IMR-90 (cell line): Measurements from ENCODE around the gene CES2. TPM values are rescaled to one million over a fixed set of nuclear protein-coding genes. Genes with fewer than 3 reads are reported as not detected.

Source experiments
- ATAC-seq: fragments of 200-7000 bp; cut with Tn5 transposase; 2 replicates; pipeline ENCODE4 v1.9.1; 2020; ENCODE audit warnings: low read depth, mild to moderate bottlenecking, moderate library complexity
- BruUV-seq: library from RNA; stranded (reverse); fragments of 400-500 nt; replicated peaks from 2 replicates; lab custom pipeline; 2021; lab: Mats Ljungman, UMichigan
- CTCF ChIA-PET: fragments of 300-600 bp; formaldehyde crosslinking; extraction: SDS; loops from one replicate; lab custom pipeline; 2021; ENCODE audit warnings: antibody characterized with exemption; lab: Yijun Ruan, JAX
- POLR2A ChIA-PET: fragments of 300-600 bp; sonication (Branson Sonifier 250); formaldehyde crosslinking; loops from one replicate; lab custom pipeline; 2022; ENCODE audit warnings: antibody characterized with exemption; ENCODE audit not compliant: unreplicated experiment; lab: Charles Lee
- DNase-seq: peaks from one replicate; pipeline ENCODE4 v3.0.0; 2013
- H2AFZ ChIP-seq: replicated peaks from 2 replicates; pipeline ENCODE3; 2013; ENCODE audit warnings: low read length, mild to moderate bottlenecking; ENCODE audit not compliant: poor library complexity
- H2AK5ac ChIP-seq: 2 replicates; pipeline ENCODE4 v1.6.1; 2013; ENCODE audit warnings: low read depth, low read length, inconsistent platforms
- H2AK9ac ChIP-seq: replicated peaks from 2 replicates; pipeline ENCODE3; 2013; ENCODE audit warnings: mild to moderate bottlenecking, low read depth, low read length, moderate library complexity; ENCODE audit not compliant: poor library complexity
- H2BK120ac ChIP-seq: 2 replicates; pipeline ENCODE4 v1.6.1; 2013; ENCODE audit warnings: low read depth, low read length, inconsistent platforms
- H2BK15ac ChIP-seq: 3 replicates; pipeline ENCODE4 v1.6.1; 2013; ENCODE audit warnings: low read depth, low read length, inconsistent platforms
- H2BK20ac ChIP-seq: 2 replicates; pipeline ENCODE4 v1.6.1; 2013; ENCODE audit warnings: low read depth, mild to moderate bottlenecking, inconsistent platforms, low read length, moderate library complexity
- H2BK5ac ChIP-seq: 2 replicates; pipeline ENCODE4 v1.6.1; 2013; ENCODE audit warnings: mild to moderate bottlenecking, low read depth, low read length, inconsistent platforms; ENCODE audit not compliant: poor library complexity, severe bottlenecking
- H3K14ac ChIP-seq: replicated peaks from 2 replicates; pipeline ENCODE4 v1.6.1; 2013; ENCODE audit warnings: low read depth, low read length, inconsistent platforms
- H3K18ac ChIP-seq: 2 replicates; pipeline ENCODE4 v1.6.1; 2013; ENCODE audit warnings: low read depth, low read length, control low read depth
- H3K23ac ChIP-seq: 2 replicates; pipeline ENCODE4 v1.6.1; 2013; ENCODE audit warnings: low read depth, low read length, inconsistent platforms
- H3K27ac ChIP-seq: 2 replicates; pipeline ENCODE4 v1.5.1; 2013; ENCODE audit warnings: mild to moderate bottlenecking, control low read depth, low read length; ENCODE audit not compliant: insufficient read depth
- H3K27me3 ChIP-seq: 2 replicates; pipeline ENCODE4 v1.6.1; 2013; ENCODE audit warnings: low read length; ENCODE audit not compliant: control insufficient read depth, insufficient read depth
- H3K36me3 ChIP-seq: 2 replicates; pipeline ENCODE4 v1.6.1; 2013; ENCODE audit warnings: low read length, mixed read lengths; ENCODE audit not compliant: control insufficient read depth, insufficient read depth
- H3K4ac ChIP-seq: 2 replicates; pipeline ENCODE4 v1.6.1; 2013; ENCODE audit warnings: low read depth, low read length, inconsistent platforms
- H3K4me1 ChIP-seq: 2 replicates; pipeline ENCODE4 v1.6.1; 2013; ENCODE audit warnings: low read length, mixed read lengths; ENCODE audit not compliant: control insufficient read depth, insufficient read depth
- H3K4me2 ChIP-seq: 2 replicates; pipeline ENCODE4 v1.6.1; 2013; ENCODE audit warnings: low read depth, mild to moderate bottlenecking, control low read depth, low read length, moderate library complexity
- H3K4me3 ChIP-seq: 2 replicates; pipeline ENCODE4 v1.5.1; 2013; ENCODE audit warnings: low read depth, mild to moderate bottlenecking, control low read depth, low read length, moderate library complexity; ENCODE audit not compliant: insufficient read depth
- H3K56ac ChIP-seq: 2 replicates; pipeline ENCODE4 v1.6.1; 2013; ENCODE audit warnings: low read length, inconsistent platforms; ENCODE audit not compliant: insufficient read depth; ENCODE audit errors: extremely low read depth
- H3K79me1 ChIP-seq, 2 experiments: 2 replicates each; pipeline ENCODE4 v1.6.1; 2013; ENCODE audit warnings: low read length in 2 of 2, inconsistent platforms in 1 of 2, low read depth in 1 of 2
- H3K9ac ChIP-seq: 2 replicates; pipeline ENCODE4 v1.6.1; 2013; ENCODE audit warnings: low read depth, low read length, control low read depth
- H3K9me1 ChIP-seq: 2 replicates; pipeline ENCODE4 v1.6.1; 2013; ENCODE audit warnings: low read length, inconsistent platforms; ENCODE audit not compliant: insufficient read depth
- H3K9me3 ChIP-seq: 2 replicates; pipeline ENCODE4 v1.6.1; 2013; ENCODE audit warnings: low read length; ENCODE audit not compliant: control insufficient read depth, insufficient read depth
- H4K20me1 ChIP-seq: 2 replicates; pipeline ENCODE4 v1.6.1; 2013; ENCODE audit warnings: low read length, inconsistent platforms; ENCODE audit not compliant: insufficient read depth
- H4K5ac ChIP-seq: 2 replicates; pipeline ENCODE4 v1.6.1; 2013; ENCODE audit warnings: mild to moderate bottlenecking, low read depth, low read length, control low read depth
- H4K8ac ChIP-seq, 2 experiments: 2 replicates each; pipeline ENCODE4 v1.6.1; 2013; ENCODE audit warnings: low read depth in 2 of 2, low read length in 2 of 2, control low read depth in 1 of 2, inconsistent platforms in 1 of 2
- H4K91ac ChIP-seq: 2 replicates; pipeline ENCODE4 v1.6.1; 2013; ENCODE audit warnings: low read depth, low read length, inconsistent platforms; ENCODE audit not compliant: insufficient read depth
- CHD1 ChIP-seq: IDR thresholded peaks from 2 replicates; pipeline ENCODE4 v1.6.1; 2012; ENCODE audit warnings: low read depth, low read length, improper control_type of control experiment
- CTCF ChIP-seq: conservative IDR thresholded peaks from 2 replicates; pipeline ENCODE4 v1.5.1; 2012; ENCODE audit warnings: mild to moderate bottlenecking, low read depth, low read length, improper control_type of control experiment
- ELK1 ChIP-seq: fragments of 150-350 bp; IDR thresholded peaks from 2 replicates; pipeline ENCODE4 v1.6.1; 2016; ENCODE audit warnings: low read depth, mild to moderate bottlenecking, low read length, moderate library complexity, borderline replicate concordance
- FOS ChIP-seq: fragments of 150-350 bp; IDR thresholded peaks from 2 replicates; pipeline ENCODE4 v1.6.1; 2016; ENCODE audit warnings: low read depth, low read length
- MAFK ChIP-seq: IDR thresholded peaks from 2 replicates; pipeline ENCODE4 v1.6.1; 2012; ENCODE audit warnings: low read depth, low read length, improper control_type of control experiment
- MAZ ChIP-seq: IDR thresholded peaks from 2 replicates; pipeline ENCODE4 v1.6.1; 2012; ENCODE audit warnings: low read depth, mild to moderate bottlenecking, low read length, improper control_type of control experiment, moderate library complexity, borderline replicate concordance
- MXI1 ChIP-seq: IDR thresholded peaks from 2 replicates; pipeline ENCODE4 v1.6.1; 2012; ENCODE audit warnings: low read depth, mild to moderate bottlenecking, low read length, moderate library complexity, borderline replicate concordance
- NFE2L2 ChIP-seq: fragments of 150-350 bp; IDR thresholded peaks from 2 replicates; pipeline ENCODE4 v1.6.1; 2016; ENCODE audit warnings: low read depth, mild to moderate bottlenecking, low read length
- RCOR1 ChIP-seq: IDR thresholded peaks from 2 replicates; pipeline ENCODE4 v1.6.1; 2012; ENCODE audit warnings: mild to moderate bottlenecking, low read length, improper control_type of control experiment; ENCODE audit not compliant: insufficient replicate concordance
- RFX5 ChIP-seq: IDR thresholded peaks from 2 replicates; pipeline ENCODE4 v1.8.0; 2012; ENCODE audit warnings: low read depth, mild to moderate bottlenecking, low read length, moderate library complexity
- SMC3 ChIP-seq: fragments of 150-350 bp; IDR thresholded peaks from 2 replicates; pipeline ENCODE4 v1.6.1; 2016; ENCODE audit warnings: low read depth, mild to moderate bottlenecking, antibody characterized with exemption, low read length, moderate library complexity
- USF2 ChIP-seq: fragments of 150-350 bp; IDR thresholded peaks from 2 replicates; pipeline ENCODE4 v1.6.1; 2017; ENCODE audit warnings: mild to moderate bottlenecking, antibody characterized with exemption, low read length, low read depth
- WGBS, 2 experiments: methylation state at CpG; one replicate each; pipeline versions ENCODE4 v1.1.5 to v1.1.7; 2013; ENCODE audit warnings: missing lambda C conversion rate in 2 of 2; ENCODE audit not compliant: insufficient read length in 1 of 2; ENCODE audit errors: extremely low coverage in 2 of 2; 5-methylcytosine and 5-hydroxymethylcytosine counted together
- dilution Hi-C: fragments of 300-500 bp; cut with HindIII; formaldehyde crosslinking; loops from one replicate; pipeline ENCODE4 v1.14.3; 2018; ENCODE audit warnings: low sequenced_read_pairs; ENCODE audit not compliant: unreplicated experiment
- in situ Hi-C: fragments of 300-500 bp; cut with MboI; formaldehyde crosslinking; loops from 3 replicates; pipeline ENCODE4 v1.14.3; 2019; ENCODE audit warnings: low sequenced_read_pairs, inconsistent platforms, mixed read lengths
- intact Hi-C: fragments of 100-400 bp; cut with micrococcal nuclease; formaldehyde crosslinking; loops from 2 replicates; pipeline ENCODE4 v1.10.0; 2022
- polyA plus RNA-seq, 3 experiments: library from polyadenylated mRNA; depleted of rRNA; stranded (reverse); fragments of >200 nt; gene quantifications; 2 replicates each; pipeline ENCODE4 v1.2.3, GENCODE V29; 2012; ENCODE audit warnings: low replicate concordance in 1 of 3
- total RNA-seq: library from RNA; depleted of rRNA; stranded (reverse); fragments of >200 nt; gene quantifications from 2 replicates; pipeline ENCODE4 v1.2.3, GENCODE V29; 2012

The CES2 gene
- total and polyA plus RNA-seq, 2 of the 4 experiments (the other 2 are of a cell fraction), result 15.1 to 23.2 TPM

- TF ChIP-seq CHD1, result no peak
These were observed 25.0 kb upstream of the CES2 start (continued) for GRCh38 chr16:66910175-66910940.

GRCh38 chr16:66911112-66911511 lies 24.2 kb upstream of the CES2 start:
- no peak overlapping the region for H4K5ac ChIP-seq
- no peaks in the 10 kb centered on the region for H3K36me3 ChIP-seq
- H4K8ac ChIP-seq, result no peak overlapping the region
- no peak overlapping the region for H3K9ac ChIP-seq
- no peak overlapping the region for H3K4ac ChIP-seq
- H3K56ac ChIP-seq, result no peak overlapping the region
- intact Hi-C loops (no loop called here), in situ Hi-C loops (no loop called here), dilution Hi-C loops (no loop called here)
- H3K18ac ChIP-seq, result no peak overlapping the region
- CTCF ChIA-PET, result interaction anchor here (1.8 kb wide), 1 partner anchor 17 kb away, joined by 5 read pairs; no protein-coding TSS in a partner anchor
- no peak overlapping the region for H2BK120ac ChIP-seq
- POLR2A ChIA-PET, result no interaction called here
- H3K9me3 ChIP-seq, result no peaks in the 10 kb centered on the region
- peaks cover 3% of the 10 kb centered on the region; the same call in 1 of the 2 replicates for H3K9me1 ChIP-seq
- BruUV-seq, result no TSS peak
- no peak overlapping the region for H3K14ac ChIP-seq
- no CpG with 5 or more reads among the region's 5 CpGs for WGBS, 2 experiments
- H3K27ac ChIP-seq, result no peak overlapping the region
- H2AK9ac ChIP-seq, result no peak overlapping the region
- H4K91ac ChIP-seq, result no peak overlapping the region
- H2AFZ ChIP-seq, result no peak overlapping the region
- no peak overlapping the region for H2BK20ac ChIP-seq
- no peaks in the 10 kb centered on the region for H4K20me1 ChIP-seq
- H3K23ac ChIP-seq, result no peak overlapping the region
- no peaks in the 10 kb centered on the region for H3K79me1 ChIP-seq
- H3K4me2 ChIP-seq, result no peak overlapping the region
- H2BK5ac ChIP-seq, result no peak overlapping the region
- DNase-seq, result no peak
- H2BK15ac ChIP-seq, result no peak overlapping the region
- ATAC-seq, result no peak
- no peak overlapping the region for H3K4me3 ChIP-seq
- no peaks in the 10 kb centered on the region for H3K4me1 ChIP-seq
- peaks cover 18% of the 10 kb centered on the region for H3K27me3 ChIP-seq
- no peak overlapping the region for H2AK5ac ChIP-seq
- no peak for TF ChIP-seq SMC3
- no peak for TF ChIP-seq NFE2L2
- TF ChIP-seq MXI1, result no peak
- no peak for TF ChIP-seq USF2
- no peak for TF ChIP-seq CTCF
- TF ChIP-seq RCOR1, result no peak
- TF ChIP-seq FOS, result no peak
- TF ChIP-seq CHD1, result no peak
- TF ChIP-seq MAZ, result no peak
- TF ChIP-seq RFX5, result no peak
- no peak for TF ChIP-seq MAFK
- TF ChIP-seq ELK1, result no peak
